ENCODE data around the gene GAL3ST3.
A peak's percentile ranks its signal among the peaks of the same experiment; 100 is the strongest.

GRCh38 chr11:66068154-66068821 lies 19.3 kb upstream of the GAL3ST3 start:
- TF ChIP-seq CTCF (IDR thresholded peaks at IDR 0.05) (peak; percentile 77 to 94 (median 80)), POLR2A (IDR thresholded peaks at IDR 0.05) (no peak)

Measured in thyroid gland (tissue), 4 donors.